HepG2 (cell line): ENCODE measurements around the gene PACSIN1. TPM values are rescaled to one million over a fixed set of nuclear protein-coding genes. Genes with fewer than 3 reads are reported as not detected.
A peak's percentile ranks its signal among the peaks of the same experiment; 100 is the strongest.

Experiments used
- DMAP1 ChIP-seq: IDR thresholded peaks from 2 replicates; pipeline ENCODE4 v1.6.1; 2016
- GATAD1 ChIP-seq: IDR thresholded peaks from 2 replicates; pipeline ENCODE4 v1.6.1; 2016; ENCODE audit warnings: missing genetic modification reagents, missing compliant biosample characterization
- HMG20B ChIP-seq: conservative IDR thresholded peaks from 2 replicates; pipeline ENCODE4 v1.6.1; 2016; ENCODE audit warnings: missing genetic modification reagents, missing compliant biosample characterization
- HNF4A ChIP-seq: sonication (generic); formaldehyde crosslinking; IDR thresholded peaks from 2 replicates; pipeline ENCODE4 v1.4.0; 2020; ENCODE audit warnings: missing genetic modification reagents
- KLF11 ChIP-seq: IDR thresholded peaks from 2 replicates; pipeline ENCODE4 v1.6.1; 2016; ENCODE audit warnings: missing compliant biosample characterization
- MAZ ChIP-seq, 2 experiments: sonication (generic) in 1 of 2; formaldehyde crosslinking in 1 of 2; IDR thresholded peaks; 2 replicates each; pipeline versions ENCODE4 v1.5.0 to v1.6.1; 2012 to 2020; ENCODE audit warnings: low read depth in 2 of 2, mild to moderate bottlenecking in 2 of 2, borderline replicate concordance in 1 of 2, improper control_type of control experiment in 1 of 2, low read length in 1 of 2, missing genetic modification reagents in 1 of 2, moderate library complexity in 1 of 2
- MEIS2 ChIP-seq: sonication (generic); formaldehyde crosslinking; IDR thresholded peaks from 2 replicates; pipeline ENCODE4 v1.9.0; 2021; ENCODE audit warnings: mild to moderate bottlenecking, missing genetic modification reagents
- MIER2 ChIP-seq: IDR thresholded peaks from 2 replicates; pipeline ENCODE4 v1.6.1; 2016; ENCODE audit warnings: missing biosample characterization, missing genetic modification reagents
- ZNF329 ChIP-seq: sonication (generic); formaldehyde crosslinking; IDR thresholded peaks from 2 replicates; pipeline ENCODE4 v1.9.0; 2021; ENCODE audit warnings: low read depth, mild to moderate bottlenecking, missing genetic modification reagents
- ZNF337 ChIP-seq: sonication (generic); formaldehyde crosslinking; IDR thresholded peaks from 2 replicates; pipeline ENCODE4 v1.5.1; 2020; ENCODE audit warnings: missing genetic modification reagents, low read depth, mild to moderate bottlenecking, borderline replicate concordance
- ZNF766 ChIP-seq: sonication (generic); formaldehyde crosslinking; IDR thresholded peaks from 2 replicates; pipeline ENCODE4 v1.5.0; 2020; ENCODE audit warnings: missing genetic modification reagents, borderline replicate concordance
- ZNF879 ChIP-seq: sonication (generic); formaldehyde crosslinking; IDR thresholded peaks from 2 replicates; pipeline ENCODE4 v1.8.1; 2023; ENCODE audit warnings: missing genetic modification reagents
- ZSCAN21 ChIP-seq: sonication (generic); formaldehyde crosslinking; IDR thresholded peaks from 2 replicates; pipeline ENCODE4 v1.8.0; 2022; ENCODE audit warnings: mild to moderate bottlenecking, missing genetic modification reagents, moderate library complexity, borderline replicate concordance
- polyA plus RNA-seq, 8 experiments: library from polyadenylated mRNA; depleted of rRNA in 3 of 8; stranded (reverse) in 7 of 8; unstranded in 1 of 8; fragments of >200 nt; fragmentation: Illumina TruSeq in 4 of 8; extraction: Trizol in 4 of 8; gene quantifications; 2 replicates each; pipeline versions ENCODE4 v1.2.1 to v1.2.3, GENCODE V29; 2011 to 2016; ENCODE audit warnings: low read depth in 4 of 8, missing spikeins in 1 of 8, mixed read lengths in 1 of 8; ENCODE audit not compliant: insufficient read depth in 1 of 8
- total RNA-seq, 5 experiments: library from RNA; depleted of rRNA; stranded (reverse); fragments of >200 nt; fragmentation: Illumina TruSeq; extraction: Trizol; gene quantifications; 2 replicates each; pipeline ENCODE4 v1.2.3, GENCODE V29; 2016; ENCODE audit warnings: low read depth in 1 of 5
- TF ChIP-seq, protein P1 (sequence below): sonication (generic); formaldehyde crosslinking; IDR thresholded peaks from 2 replicates; pipeline ENCODE4 v1.5.1; 2020; ENCODE audit warnings: missing genetic modification reagents, mild to moderate bottlenecking, borderline replicate concordance
- TF ChIP-seq, protein P2 (sequence below): IDR thresholded peaks from 2 replicates; pipeline ENCODE4 v1.6.1; 2012; ENCODE audit warnings: low read depth, low read length, improper control_type of control experiment
- TF ChIP-seq, protein P3 (sequence below): sonication (generic); formaldehyde crosslinking; IDR thresholded peaks from 2 replicates; pipeline ENCODE4 v1.4.0; 2020; ENCODE audit warnings: mild to moderate bottlenecking, missing genetic modification reagents
- TF ChIP-seq, protein P4 (sequence below): sonication (generic); formaldehyde crosslinking; IDR thresholded peaks from 2 replicates; pipeline ENCODE4 v1.5.0; 2020; ENCODE audit warnings: missing genetic modification reagents

Gene PACSIN1
- total and polyA plus RNA-seq, 2 of the 13 experiments (the other 11 are each of a cell fraction or from before 2014, with no cell fraction given) = not detected

DNA sequence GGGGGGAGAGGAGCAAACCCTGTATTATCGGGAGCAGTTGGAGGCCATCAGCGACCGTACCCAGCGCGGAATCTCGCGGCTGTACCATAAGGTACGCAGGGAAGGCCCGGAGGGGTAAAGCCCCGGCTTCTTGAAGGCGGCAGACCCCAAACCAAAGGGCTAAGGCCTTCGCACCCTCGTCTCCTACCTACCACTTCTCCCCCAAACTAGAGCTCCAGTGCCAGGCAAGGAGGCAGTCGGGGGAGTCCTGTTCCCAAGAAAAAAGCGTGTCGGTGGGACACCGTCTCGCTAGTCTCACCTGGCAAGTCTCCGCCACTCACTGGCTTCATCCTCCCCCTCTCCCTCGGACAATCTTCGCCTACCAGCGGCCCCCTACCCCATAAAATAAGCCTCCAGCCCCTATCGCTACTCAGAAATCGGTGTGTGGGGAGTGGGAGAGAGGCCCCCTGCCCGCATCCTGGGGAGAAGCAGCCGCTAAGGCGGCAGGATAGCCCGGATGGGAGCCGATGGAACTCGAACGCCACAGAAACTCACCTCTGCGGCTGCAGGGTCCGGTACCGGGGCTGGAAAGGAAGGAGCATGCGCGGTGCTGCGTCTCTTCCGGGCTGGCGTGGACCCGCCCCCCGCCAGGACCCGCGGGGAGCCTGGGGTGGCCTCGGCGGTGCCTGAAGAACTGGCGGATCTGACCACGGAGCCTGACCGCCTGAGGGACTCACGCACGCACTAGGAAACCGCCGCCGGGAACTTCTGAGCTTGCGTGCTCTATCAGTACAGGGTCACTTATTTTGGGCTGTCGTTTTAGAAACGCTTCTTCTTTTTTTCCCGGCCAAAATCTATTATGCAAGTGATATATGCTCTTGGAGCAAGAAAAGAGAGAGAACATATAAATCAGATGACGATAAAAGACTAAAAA lies 40.1 kb upstream of the PACSIN1 start, which contains the start of gene RPS10 (continued):
- TF ChIP-seq, protein P1, sequence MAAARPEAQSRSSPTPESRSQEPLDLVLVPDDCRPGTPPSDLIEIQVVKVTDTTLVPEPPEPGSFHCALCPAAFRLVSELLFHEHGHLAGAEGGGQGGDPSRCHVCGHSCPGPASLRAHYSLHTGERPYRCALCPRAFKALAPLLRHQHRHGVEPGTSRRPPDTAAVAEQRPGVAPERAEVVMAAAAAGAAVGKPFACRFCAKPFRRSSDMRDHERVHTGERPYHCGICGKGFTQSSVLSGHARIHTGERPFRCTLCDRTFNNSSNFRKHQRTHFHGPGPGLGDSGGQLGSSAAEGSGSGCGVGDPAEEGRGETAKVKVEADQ (CRISPR knock-in tag) = 0 out of 2 replicates have a peak, but pooled peaks have one; percentile 23
- TF ChIP-seq, protein P2, sequence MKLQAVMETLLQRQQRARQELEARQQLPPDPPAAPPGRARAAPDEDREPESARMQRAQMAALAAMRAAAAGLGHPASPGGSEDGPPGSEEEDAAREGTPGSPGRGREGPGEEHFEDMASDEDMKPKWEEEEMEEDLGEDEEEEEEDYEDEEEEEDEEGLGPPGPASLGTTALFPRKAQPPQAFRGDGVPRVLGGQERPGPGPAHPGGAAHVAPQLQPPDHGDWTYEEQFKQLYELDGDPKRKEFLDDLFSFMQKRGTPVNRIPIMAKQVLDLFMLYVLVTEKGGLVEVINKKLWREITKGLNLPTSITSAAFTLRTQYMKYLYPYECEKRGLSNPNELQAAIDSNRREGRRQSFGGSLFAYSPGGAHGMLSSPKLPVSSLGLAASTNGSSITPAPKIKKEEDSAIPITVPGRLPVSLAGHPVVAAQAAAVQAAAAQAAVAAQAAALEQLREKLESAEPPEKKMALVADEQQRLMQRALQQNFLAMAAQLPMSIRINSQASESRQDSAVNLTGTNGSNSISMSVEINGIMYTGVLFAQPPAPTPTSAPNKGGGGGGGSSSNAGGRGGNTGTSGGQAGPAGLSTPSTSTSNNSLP = no peak
- TF ChIP-seq MEIS2 (CRISPR knock-in tag) (peak; percentile 51; the same call in 1 of the 2 replicates), DMAP1 (CRISPR knock-in tag) (peak; percentile 97), ZSCAN21 (CRISPR knock-in tag) (no peak; the same call in 1 of the 2 replicates), ZNF879 (CRISPR knock-in tag) (no peak), KLF11 (CRISPR knock-in tag) (no peak; the same call in 1 of the 2 replicates), HMG20B (peak; percentile 12; the same call in 1 of the 2 replicates), MAZ (IDR thresholded peaks at IDR 0.05; ENCODE audit: borderline replicate concordance, low read depth, low read length) (0 out of 2 replicates have a peak, but pooled peaks have one; percentile 29), MAZ (CRISPR knock-in tag; IDR thresholded peaks at IDR 0.05; ENCODE audit: low read depth) (peak; percentile 85), ZNF766 (CRISPR knock-in tag) (0 out of 2 replicates have a peak, but pooled peaks have one; percentile 75), ZNF329 (0 out of 2 replicates have a peak, but pooled peaks have one; percentile 63), MIER2 (CRISPR knock-in tag) (no peak), HNF4A (CRISPR knock-in tag) (peak; percentile 13; the same call in 1 of the 2 replicates), GATAD1 (CRISPR knock-in tag) (peak; percentile 87), ZNF337 (0 out of 2 replicates have a peak, but pooled peaks have one; percentile 19)
- TF ChIP-seq, protein P3, sequence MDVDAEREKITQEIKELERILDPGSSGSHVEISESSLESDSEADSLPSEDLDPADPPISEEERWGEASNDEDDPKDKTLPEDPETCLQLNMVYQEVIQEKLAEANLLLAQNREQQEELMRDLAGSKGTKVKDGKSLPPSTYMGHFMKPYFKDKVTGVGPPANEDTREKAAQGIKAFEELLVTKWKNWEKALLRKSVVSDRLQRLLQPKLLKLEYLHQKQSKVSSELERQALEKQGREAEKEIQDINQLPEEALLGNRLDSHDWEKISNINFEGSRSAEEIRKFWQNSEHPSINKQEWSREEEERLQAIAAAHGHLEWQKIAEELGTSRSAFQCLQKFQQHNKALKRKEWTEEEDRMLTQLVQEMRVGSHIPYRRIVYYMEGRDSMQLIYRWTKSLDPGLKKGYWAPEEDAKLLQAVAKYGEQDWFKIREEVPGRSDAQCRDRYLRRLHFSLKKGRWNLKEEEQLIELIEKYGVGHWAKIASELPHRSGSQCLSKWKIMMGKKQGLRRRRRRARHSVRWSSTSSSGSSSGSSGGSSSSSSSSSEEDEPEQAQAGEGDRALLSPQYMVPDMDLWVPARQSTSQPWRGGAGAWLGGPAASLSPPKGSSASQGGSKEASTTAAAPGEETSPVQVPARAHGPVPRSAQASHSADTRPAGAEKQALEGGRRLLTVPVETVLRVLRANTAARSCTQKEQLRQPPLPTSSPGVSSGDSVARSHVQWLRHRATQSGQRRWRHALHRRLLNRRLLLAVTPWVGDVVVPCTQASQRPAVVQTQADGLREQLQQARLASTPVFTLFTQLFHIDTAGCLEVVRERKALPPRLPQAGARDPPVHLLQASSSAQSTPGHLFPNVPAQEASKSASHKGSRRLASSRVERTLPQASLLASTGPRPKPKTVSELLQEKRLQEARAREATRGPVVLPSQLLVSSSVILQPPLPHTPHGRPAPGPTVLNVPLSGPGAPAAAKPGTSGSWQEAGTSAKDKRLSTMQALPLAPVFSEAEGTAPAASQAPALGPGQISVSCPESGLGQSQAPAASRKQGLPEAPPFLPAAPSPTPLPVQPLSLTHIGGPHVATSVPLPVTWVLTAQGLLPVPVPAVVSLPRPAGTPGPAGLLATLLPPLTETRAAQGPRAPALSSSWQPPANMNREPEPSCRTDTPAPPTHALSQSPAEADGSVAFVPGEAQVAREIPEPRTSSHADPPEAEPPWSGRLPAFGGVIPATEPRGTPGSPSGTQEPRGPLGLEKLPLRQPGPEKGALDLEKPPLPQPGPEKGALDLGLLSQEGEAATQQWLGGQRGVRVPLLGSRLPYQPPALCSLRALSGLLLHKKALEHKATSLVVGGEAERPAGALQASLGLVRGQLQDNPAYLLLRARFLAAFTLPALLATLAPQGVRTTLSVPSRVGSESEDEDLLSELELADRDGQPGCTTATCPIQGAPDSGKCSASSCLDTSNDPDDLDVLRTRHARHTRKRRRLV (CRISPR knock-in tag) = peak; percentile 86
- TF ChIP-seq, protein P4, sequence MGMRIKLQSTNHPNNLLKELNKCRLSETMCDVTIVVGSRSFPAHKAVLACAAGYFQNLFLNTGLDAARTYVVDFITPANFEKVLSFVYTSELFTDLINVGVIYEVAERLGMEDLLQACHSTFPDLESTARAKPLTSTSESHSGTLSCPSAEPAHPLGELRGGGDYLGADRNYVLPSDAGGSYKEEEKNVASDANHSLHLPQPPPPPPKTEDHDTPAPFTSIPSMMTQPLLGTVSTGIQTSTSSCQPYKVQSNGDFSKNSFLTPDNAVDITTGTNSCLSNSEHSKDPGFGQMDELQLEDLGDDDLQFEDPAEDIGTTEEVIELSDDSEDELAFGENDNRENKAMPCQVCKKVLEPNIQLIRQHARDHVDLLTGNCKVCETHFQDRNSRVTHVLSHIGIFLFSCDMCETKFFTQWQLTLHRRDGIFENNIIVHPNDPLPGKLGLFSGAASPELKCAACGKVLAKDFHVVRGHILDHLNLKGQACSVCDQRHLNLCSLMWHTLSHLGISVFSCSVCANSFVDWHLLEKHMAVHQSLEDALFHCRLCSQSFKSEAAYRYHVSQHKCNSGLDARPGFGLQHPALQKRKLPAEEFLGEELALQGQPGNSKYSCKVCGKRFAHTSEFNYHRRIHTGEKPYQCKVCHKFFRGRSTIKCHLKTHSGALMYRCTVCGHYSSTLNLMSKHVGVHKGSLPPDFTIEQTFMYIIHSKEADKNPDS (CRISPR knock-in tag) = no peak
